Osteocyte (in vitro differentiated cells): ENCODE results near the gene TMEM225B. TPM values are rescaled to one million over a fixed set of nuclear protein-coding genes. Genes with fewer than 3 reads are reported as not detected.
A peak's percentile ranks its signal among the peaks of the same experiment; 100 is the strongest.
"Not testable (repeated sequence)": the region's sequence is repeated elsewhere in the genome, so short reads cannot be mapped to it uniquely, and the experiment has no call there.

Experiments
- DNase-seq: peaks from one replicate; pipeline ENCODE4 v3.0.0; 2021; ENCODE audit warnings: mixed read lengths; ENCODE audit not compliant: unreplicated experiment; ENCODE audit errors: extremely low spot score
- H3K27ac Mint-ChIP-seq: one replicate; pipeline ENCODE4 v1.8.0; 2021; ENCODE audit warnings: mild to moderate bottlenecking, mixed read lengths; ENCODE audit not compliant: unreplicated experiment
- H3K27me3 Mint-ChIP-seq: one replicate; pipeline ENCODE4 v1.8.0; 2021; ENCODE audit warnings: mixed read lengths; ENCODE audit not compliant: unreplicated experiment
- H3K36me3 Mint-ChIP-seq: one replicate; pipeline ENCODE4 v1.8.0; 2021; ENCODE audit warnings: mixed read lengths; ENCODE audit not compliant: unreplicated experiment
- H3K4me1 Mint-ChIP-seq: one replicate; pipeline ENCODE4 v1.8.0; 2021; ENCODE audit warnings: mixed read lengths; ENCODE audit not compliant: unreplicated experiment
- H3K4me3 Mint-ChIP-seq: one replicate; pipeline ENCODE4 v1.8.0; 2021; ENCODE audit warnings: mild to moderate bottlenecking, moderate library complexity, mixed read lengths; ENCODE audit not compliant: unreplicated experiment
- H3K9me3 Mint-ChIP-seq: one replicate; pipeline ENCODE4 v1.8.0; 2021; ENCODE audit warnings: mixed read lengths; ENCODE audit not compliant: unreplicated experiment
- CTCF ChIP-seq: fragments of 200-600 bp; sonication (generic); IDR thresholded peaks from 2 replicates; pipeline ENCODE4 v1.5.0; 2021; ENCODE audit warnings: antibody characterized with exemption, mild to moderate bottlenecking, moderate library complexity
- total RNA-seq: library from RNA; stranded (reverse); gene quantifications from 2 replicates; pipeline ENCODE4 v1.2.1, GENCODE V29; 2021

TMEM225B gene
- total RNA-seq, 1 donor from 2014 or later = 1.6 TPM

DNA sequence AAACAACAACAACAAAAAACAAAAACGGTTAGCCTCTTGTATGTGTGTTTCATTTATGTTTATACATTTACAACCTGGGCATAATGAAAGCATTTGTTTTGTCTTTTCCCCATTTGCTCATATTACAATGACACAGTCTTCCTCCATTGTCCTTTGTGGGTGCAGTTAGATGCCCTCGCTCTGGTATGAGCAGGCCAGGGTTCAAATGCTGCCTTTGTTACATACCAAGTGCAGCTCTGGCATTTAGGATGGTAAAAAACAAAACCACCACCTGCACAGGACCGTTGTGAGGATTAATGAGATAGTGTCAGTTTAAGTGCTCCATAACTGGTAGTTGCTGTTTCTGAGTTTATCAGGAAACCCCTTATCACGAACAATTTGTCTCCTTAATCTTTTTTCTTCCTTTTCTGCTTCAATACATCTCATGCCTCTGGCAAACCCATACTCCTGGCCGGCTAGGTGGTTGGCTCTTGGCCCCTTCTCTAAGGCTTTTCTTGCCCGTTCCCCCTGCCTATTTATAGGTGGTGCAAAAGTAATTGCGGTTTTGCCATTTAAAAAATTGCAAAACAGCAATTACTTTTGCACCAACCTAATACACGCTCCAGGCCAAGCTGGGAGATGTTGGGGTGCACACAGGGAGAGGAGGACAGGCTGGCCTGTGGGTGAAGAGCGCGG lies 18.6 kb upstream of the TMEM225B start:
- Mint-ChIP-seq H3K4me1 (peaks cover 10% of the 10 kb centered on the region), H3K36me3 (no peaks in the 10 kb centered on the region), H3K4me3 (peak overlapping the region; percentile 85), H3K9me3 (no peaks in the 10 kb centered on the region), H3K27ac (no peak overlapping the region), H3K27me3 (no peaks in the 10 kb centered on the region)
- no peak for TF ChIP-seq CTCF
- DNase-seq = no peak

GRCh38 chr7:99579956-99580777 lies 17.9 kb upstream of the TMEM225B start:
- Mint-ChIP-seq H3K4me3 (peak overlapping the region; percentile 85), H3K36me3 (no peaks in the 10 kb centered on the region), H3K4me1 (peaks cover 10% of the 10 kb centered on the region), H3K9me3 (no peaks in the 10 kb centered on the region), H3K27me3 (no peaks in the 10 kb centered on the region), H3K27ac (peak overlapping the region; percentile 69)
- TF ChIP-seq CTCF = peak; percentile 58
- no peak for DNase-seq

DNA sequence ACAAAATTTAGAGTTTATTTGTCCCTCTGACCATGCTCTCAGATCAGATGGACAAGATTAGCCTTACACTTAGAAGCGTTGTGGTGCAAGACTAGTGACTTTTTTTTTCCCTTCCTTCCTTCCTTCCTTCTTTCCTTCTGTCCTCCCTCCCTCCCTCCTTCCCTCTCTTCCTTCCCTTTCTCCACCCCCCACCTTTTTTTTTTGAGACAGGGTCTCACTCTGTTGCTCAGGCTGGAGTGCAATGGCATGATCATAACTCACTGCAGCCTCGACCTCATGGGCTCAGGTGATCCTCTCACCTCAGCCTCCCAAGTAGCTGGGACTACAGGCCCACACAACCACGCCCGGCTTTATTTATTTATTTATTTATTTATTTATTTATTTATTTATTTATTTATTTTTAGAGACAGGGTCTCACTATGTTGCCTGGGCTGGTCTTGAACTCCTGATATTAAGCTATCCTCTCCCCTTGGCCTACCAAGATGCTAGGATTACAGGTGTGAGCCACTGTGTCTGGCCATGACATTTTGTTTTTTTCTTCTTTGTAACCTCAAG lies 17.2 kb upstream of the TMEM225B start:
- H3K9me3 Mint-ChIP-seq, H3K27me3 Mint-ChIP-seq, DNase-seq, H3K4me1 Mint-ChIP-seq, H3K36me3 Mint-ChIP-seq: not testable (repeated sequence)
- Mint-ChIP-seq H3K4me3 (peak overlapping the region; percentile 85), H3K27ac (peak overlapping the region; percentile 69)

DNA sequence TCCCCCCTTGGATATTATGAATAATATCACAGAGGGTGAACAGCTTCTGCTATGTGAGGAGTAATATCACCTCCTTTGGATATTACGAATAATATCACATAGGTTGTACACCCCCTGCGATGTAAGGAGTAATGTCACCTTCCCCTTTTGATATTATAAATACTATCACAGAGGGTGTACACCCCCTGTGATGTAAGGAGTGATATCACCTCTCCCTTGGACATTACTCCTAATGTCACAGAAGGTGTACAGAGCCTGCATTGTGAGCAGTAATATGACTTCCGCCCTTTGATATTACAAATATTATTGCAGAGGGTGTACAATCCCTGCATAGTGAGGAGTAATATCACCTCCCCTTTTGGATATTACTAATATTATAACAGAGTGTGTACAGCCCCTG lies 9.2 kb upstream of the TMEM225B start:
- no peak for DNase-seq
- no peak for TF ChIP-seq CTCF
- Mint-ChIP-seq H3K27ac (no peak overlapping the region), H3K27me3 (peaks cover 10% of the 10 kb centered on the region), H3K4me1 (no peaks in the 10 kb centered on the region), H3K36me3 (no peaks in the 10 kb centered on the region), H3K4me3 (no peak overlapping the region), H3K9me3 (no peaks in the 10 kb centered on the region)

DNA sequence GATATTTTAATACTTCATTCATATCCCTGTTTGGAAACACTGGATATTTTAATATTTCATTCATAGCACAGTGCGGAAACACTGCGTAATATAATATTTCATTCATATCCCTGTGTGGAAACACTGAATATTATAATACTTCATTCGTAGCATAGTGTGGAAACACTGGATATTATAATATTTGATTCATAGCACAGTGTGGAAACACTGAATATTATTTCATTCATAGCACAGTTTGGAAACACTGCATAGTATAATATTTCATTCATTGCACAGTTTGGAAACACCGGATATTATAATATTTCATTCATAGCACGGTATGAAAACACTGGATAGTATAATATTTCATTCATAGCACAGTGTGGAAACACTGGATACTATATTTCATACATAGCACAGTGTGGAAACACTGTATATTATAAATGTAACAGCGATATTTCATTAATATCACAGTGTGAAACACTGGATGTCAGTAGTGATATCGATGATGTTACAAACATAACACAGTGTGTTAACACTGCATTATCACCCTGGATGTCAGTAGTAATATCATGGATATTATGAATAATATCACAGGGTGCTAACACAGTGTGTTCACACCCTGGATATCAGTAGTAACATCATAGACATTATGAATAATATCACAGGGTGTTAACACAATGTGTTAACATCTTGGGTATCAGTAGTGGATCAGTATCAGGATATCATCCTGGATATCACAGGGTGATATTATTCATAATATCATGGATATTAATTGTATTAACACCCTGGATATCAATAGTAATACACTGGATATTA lies 2.9 kb upstream of the TMEM225B start:
- Mint-ChIP-seq H3K36me3 (no peaks in the 10 kb centered on the region), H3K4me1 (no peaks in the 10 kb centered on the region), H3K27ac (no peak overlapping the region), H3K9me3 (no peaks in the 10 kb centered on the region), H3K4me3 (no peak overlapping the region), H3K27me3 (peaks cover 2% of the 10 kb centered on the region)
- DNase-seq = no peak
- TF ChIP-seq CTCF = no peak
